Bronchial epithelial cell (primary cell): ENCODE measurements around the gene HMOX1. TPM values are rescaled to one million over a fixed set of nuclear protein-coding genes. Genes with fewer than 3 reads are reported as not detected.

ENCODE experiments used
- DNase-seq: peaks from one replicate; pipeline ENCODE4 v3.0.0-alpha.2; 2010; ENCODE audit warnings: low read depth
- FAIRE-seq: peaks from 2 replicates; lab custom pipeline; 2011; peaks lifted over from hg19 to GRCh38; lab: Jason Lieb, UNC
- H3K27me3 ChIP-seq: 2 replicates; pipeline ENCODE4 v1.5.1; 2011; ENCODE audit warnings: low read length; ENCODE audit not compliant: control insufficient read depth, insufficient read depth
- H3K36me3 ChIP-seq: 2 replicates; pipeline ENCODE4 v1.5.1; 2011; ENCODE audit warnings: low read length; ENCODE audit not compliant: control insufficient read depth, insufficient read depth
- H3K4me3 ChIP-seq: 2 replicates; pipeline ENCODE4 v1.5.1; 2011; ENCODE audit warnings: mild to moderate bottlenecking, low read depth, low read length, control low read depth
- total RNA-seq: library from RNA; depleted of rRNA; stranded (reverse); fragments of >200 nt; gene quantifications from 2 replicates; pipeline ENCODE4 v1.2.1, GENCODE V29; 2014
- TF ChIP-seq, protein P1 (sequence below): IDR thresholded peaks from 2 replicates; pipeline ENCODE4 v1.5.1; 2011; ENCODE audit warnings: mild to moderate bottlenecking, moderate library complexity, low read length, control low read depth, inconsistent platforms; ENCODE audit not compliant: insufficient read depth, severe bottlenecking

The HMOX1 gene
- total RNA-seq, 1 donor from 2014 or later: 3.9 TPM

DNA sequence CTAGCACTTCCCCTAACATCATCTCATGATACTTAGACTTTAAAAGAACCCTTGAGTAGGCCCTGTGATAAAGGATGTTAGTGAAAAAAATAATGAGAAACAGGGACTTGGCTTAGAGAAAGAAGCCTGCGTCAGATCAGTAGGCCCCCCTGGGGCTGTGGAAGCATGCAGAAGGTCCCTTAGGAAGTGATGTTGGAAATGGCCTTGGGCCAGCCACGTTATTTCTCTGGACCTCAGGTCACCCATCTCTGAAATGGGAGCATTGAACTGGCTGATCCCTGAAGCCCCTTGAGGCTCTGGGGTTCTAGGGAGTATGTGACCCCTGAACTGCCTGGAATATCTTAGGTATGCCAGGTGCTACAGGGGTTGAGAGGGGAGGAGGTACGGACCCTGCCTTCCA, 59.2 kb downstream of the HMOX1 start:
- no peak overlapping the region for H3K4me3 ChIP-seq
- DNase-seq (no peak), FAIRE-seq (no peak)
- no peaks in the 10 kb centered on the region for H3K36me3 ChIP-seq
- TF ChIP-seq, protein P1, sequence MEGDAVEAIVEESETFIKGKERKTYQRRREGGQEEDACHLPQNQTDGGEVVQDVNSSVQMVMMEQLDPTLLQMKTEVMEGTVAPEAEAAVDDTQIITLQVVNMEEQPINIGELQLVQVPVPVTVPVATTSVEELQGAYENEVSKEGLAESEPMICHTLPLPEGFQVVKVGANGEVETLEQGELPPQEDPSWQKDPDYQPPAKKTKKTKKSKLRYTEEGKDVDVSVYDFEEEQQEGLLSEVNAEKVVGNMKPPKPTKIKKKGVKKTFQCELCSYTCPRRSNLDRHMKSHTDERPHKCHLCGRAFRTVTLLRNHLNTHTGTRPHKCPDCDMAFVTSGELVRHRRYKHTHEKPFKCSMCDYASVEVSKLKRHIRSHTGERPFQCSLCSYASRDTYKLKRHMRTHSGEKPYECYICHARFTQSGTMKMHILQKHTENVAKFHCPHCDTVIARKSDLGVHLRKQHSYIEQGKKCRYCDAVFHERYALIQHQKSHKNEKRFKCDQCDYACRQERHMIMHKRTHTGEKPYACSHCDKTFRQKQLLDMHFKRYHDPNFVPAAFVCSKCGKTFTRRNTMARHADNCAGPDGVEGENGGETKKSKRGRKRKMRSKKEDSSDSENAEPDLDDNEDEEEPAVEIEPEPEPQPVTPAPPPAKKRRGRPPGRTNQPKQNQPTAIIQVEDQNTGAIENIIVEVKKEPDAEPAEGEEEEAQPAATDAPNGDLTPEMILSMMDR: no peak
- no peaks in the 10 kb centered on the region for H3K27me3 ChIP-seq

DNA sequence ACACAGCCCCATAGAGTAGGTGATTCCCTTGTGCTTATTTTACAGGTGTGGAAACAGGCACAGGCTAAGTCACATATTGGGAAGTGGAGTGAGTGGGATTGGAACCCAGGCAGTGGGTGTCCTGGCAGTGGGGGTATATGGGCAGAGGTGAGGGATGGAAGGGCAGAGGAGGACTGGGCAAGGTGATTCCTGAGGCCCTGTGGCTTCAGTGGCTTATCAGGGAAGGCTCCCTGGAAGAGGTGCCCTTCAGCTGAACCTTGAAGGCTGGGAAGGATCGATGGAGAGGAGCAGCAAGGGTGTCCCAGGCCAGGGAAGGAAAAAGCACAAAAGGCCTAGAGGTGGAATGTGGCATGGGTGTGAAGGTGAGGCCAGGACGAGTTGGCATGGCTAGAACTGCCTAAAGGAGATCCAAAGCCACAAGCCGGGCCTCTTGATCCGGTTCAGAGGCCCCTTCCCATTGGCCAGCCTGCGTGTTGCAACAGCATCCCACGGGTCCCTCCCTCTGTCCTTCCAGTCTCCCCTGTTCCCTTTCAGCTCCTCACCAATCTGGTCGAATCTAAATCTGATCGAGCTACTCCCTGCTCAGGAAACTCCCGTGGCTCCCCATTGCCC, 60.7 kb downstream of the HMOX1 start:
- TF ChIP-seq, protein P1: no peak
- H3K27me3 ChIP-seq: no peaks in the 10 kb centered on the region
- DNase-seq: no peak
- no peaks in the 10 kb centered on the region for H3K36me3 ChIP-seq
- no peak for FAIRE-seq
- no peak overlapping the region for H3K4me3 ChIP-seq

DNA sequence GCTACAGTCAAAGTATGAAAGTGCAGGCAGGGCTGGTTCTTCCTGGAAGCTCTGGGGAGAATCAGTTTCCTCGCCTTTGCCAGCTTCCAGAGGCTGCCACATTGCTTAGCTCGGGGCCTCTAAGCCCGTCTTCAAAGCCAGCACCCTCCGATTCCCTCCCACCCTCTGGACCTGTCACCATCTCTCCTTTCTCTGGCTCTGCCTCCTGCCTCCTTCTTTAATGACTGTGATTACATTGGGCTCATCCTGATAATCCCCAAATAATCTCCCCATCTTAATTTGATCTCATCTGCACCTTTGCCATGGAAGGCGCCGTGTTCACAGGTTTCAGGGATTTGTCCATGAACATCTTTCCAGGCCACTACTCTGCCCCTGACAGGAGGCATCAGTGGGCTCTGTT, 61.6 kb downstream of the HMOX1 start:
- TF ChIP-seq, protein P1: no peak
- FAIRE-seq: no peak
- no peaks in the 10 kb centered on the region for H3K27me3 ChIP-seq

DNA sequence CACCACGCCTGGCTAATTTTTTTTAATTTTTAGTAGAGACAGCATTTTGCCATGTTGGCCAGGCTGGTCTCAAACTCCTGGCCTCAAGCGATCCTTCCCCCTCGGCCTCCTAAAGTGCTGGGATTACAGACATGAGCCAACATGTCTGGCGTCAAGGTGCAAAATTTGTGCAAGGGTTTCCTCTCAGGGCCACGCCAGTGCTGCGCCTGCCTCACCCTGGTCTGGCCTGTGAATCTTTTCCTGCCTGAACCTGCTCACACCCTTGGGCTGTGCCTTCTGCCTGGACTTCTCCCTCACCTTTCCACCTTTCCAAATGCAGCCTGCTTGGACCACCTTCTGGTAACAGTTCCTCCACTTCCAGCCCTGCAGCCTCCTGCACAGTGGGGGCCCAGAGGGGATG, 62.4 kb downstream of the HMOX1 start:
- Histone ChIP-seq H3K4me3 (no peak overlapping the region), H3K36me3 (no peaks in the 10 kb centered on the region), H3K27me3 (no peaks in the 10 kb centered on the region)
- FAIRE-seq (peak; percentile 50), DNase-seq (peak; percentile 62)
- TF ChIP-seq, protein P1: no peak

More for the DNA sequence above, 61.6 kb downstream of the HMOX1 start:
- Histone ChIP-seq H3K4me3 (no peak overlapping the region), H3K36me3 (no peaks in the 10 kb centered on the region)
- DNase-seq: no peak

Other genes with a start within 250 kb of the HMOX1 start
- 11.6 and 12.8 TPM in 2 replicates for gene HMGXB4, start 123.6 kb upstream of the HMOX1 start, total RNA-seq
- 22.6 and 28.0 TPM in 2 replicates for gene TOM1, start 81.2 kb upstream of the HMOX1 start, total RNA-seq
- gene MCM5, start 19.0 kb downstream of the HMOX1 start, total RNA-seq: 6.6 and 6.7 TPM in 2 replicates
- 0.13 and 0.26 TPM in 2 replicates for gene RASD2, start 159.7 kb downstream of the HMOX1 start, total RNA-seq
- 0.13 TPM in 1 of 2 replicates, not detected in the other for gene MB, start 236.2 kb downstream of the HMOX1 start, total RNA-seq